AG04450 (cell line): ENCODE measurements around the gene ANTXR1. TPM values are rescaled to one million over a fixed set of nuclear protein-coding genes. Genes with fewer than 3 reads are reported as not detected.

Experiments
- CTCF ChIA-PET: fragments of 300-600, 350-600 bp; formaldehyde crosslinking; extraction: SDS; loops from one replicate; lab custom pipeline; 2022; ENCODE audit warnings: antibody characterized with exemption, inconsistent platforms; lab: Charles Lee
- POLR2A ChIA-PET: fragments of 350-600 bp; formaldehyde crosslinking; extraction: SDS; loops from one replicate; lab custom pipeline; 2021; ENCODE audit warnings: antibody characterized with exemption, inconsistent platforms; lab: Yijun Ruan, JAX
- DNase-seq: peaks from one replicate; pipeline ENCODE4 v3.0.0-alpha.2; 2011; ENCODE audit warnings: low read depth, low spot score
- H3K27ac ChIP-seq: one replicate; pipeline ENCODE4 v1.5.1; 2012; ENCODE audit warnings: low read depth, low read length, control low read depth
- H3K27me3 ChIP-seq: one replicate; pipeline ENCODE4 v1.6.0; 2012; ENCODE audit warnings: low read length; ENCODE audit not compliant: control insufficient read depth, insufficient read depth
- H3K4me3 ChIP-seq: 2 replicates; pipeline ENCODE4 v1.5.1; 2011; ENCODE audit warnings: mild to moderate bottlenecking, low read depth, low read length, control low read depth
- H3K9me3 ChIP-seq: 2 replicates; pipeline ENCODE4 v1.5.1; 2012; ENCODE audit warnings: low read length; ENCODE audit not compliant: control insufficient read depth, insufficient read depth
- polyA plus RNA-seq: library from polyadenylated mRNA; depleted of rRNA; stranded (reverse); fragments of >200 nt; gene quantifications from 2 replicates; pipeline ENCODE4 v1.2.3, GENCODE V29; 2011
- TF ChIP-seq, protein P1 (sequence below): IDR thresholded peaks from 2 replicates; pipeline ENCODE4 v1.5.1; 2011; ENCODE audit warnings: low read depth, low read length, control low read depth, inconsistent platforms

Gene ANTXR1
- polyA plus RNA-seq, 1 experiment, result 113 TPM

DNA sequence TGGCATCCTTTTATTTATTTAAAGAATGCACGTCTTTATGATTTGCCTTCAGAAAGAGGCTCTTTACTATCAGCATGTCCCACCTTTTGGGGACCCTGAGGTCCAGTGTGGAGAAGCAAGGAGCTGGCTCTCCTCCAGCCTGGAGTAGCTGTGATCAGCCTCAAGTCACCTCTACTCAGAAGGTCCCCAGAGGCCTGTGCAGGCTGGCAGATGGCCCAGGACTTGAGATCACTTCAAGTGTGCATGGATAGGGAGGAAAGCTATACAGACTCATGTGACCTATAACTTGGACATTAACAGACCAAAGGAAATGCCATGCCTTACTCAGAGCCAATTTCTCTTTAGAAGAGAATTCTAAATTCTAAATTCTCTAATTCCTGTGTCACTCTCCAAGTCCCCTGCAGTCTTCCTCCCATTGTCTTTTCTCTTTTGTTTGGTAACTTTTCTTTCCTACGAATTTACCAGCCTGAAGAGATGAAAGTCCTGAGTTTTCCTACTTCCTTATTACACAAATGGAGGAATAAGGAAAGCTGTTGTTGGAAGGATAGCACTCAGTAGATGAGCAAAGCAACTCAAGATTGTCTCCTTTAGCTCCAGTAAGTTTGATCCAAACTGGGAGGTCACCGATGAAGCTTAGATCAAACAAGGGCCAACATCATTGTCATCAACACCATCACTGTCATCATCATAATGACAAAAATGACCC, 210.1 kb downstream of the ANTXR1 start:
- CTCF ChIA-PET, result interaction anchor here (2.0 kb wide), 1 partner anchor 83 kb away, joined by 7 read pairs; no protein-coding TSS in a partner anchor
- H3K9me3 ChIP-seq, result no peaks in the 10 kb centered on the region

DNA sequence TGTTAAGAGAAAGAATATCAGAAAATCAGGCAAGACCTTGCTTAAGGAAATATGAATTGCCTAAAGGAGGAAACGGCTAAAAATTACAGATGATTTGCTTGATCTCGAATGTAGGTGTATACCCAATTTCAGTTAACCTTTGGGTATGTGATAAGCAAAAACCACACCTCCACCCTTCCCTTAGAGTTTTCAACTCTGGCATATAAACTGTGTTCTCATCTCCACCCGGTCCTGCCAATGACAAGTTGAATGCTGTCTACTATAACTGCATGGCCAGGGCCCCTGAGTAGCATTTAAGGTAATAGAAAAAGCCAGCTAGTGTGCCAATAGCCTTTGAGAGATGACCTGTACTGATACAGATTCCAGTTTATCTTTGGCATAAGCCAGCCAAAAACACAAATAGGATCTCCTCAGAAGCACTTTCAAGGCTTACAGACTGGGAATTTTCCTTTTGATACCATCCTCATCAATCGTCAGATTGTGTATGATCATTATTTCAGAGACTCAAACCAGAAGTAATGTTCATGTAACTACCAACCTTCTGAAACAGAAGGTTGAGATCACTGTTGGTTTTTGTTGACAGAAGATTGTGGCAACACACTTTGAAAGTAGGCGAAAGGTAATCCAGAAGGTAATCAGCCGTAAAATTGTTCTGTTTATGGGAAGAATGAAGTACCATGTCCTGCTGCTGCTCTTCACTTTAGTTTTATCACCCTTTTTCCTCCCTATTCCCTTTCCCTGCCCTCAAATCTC, 211.0 kb downstream of the ANTXR1 start:
- TF ChIP-seq, protein P1, sequence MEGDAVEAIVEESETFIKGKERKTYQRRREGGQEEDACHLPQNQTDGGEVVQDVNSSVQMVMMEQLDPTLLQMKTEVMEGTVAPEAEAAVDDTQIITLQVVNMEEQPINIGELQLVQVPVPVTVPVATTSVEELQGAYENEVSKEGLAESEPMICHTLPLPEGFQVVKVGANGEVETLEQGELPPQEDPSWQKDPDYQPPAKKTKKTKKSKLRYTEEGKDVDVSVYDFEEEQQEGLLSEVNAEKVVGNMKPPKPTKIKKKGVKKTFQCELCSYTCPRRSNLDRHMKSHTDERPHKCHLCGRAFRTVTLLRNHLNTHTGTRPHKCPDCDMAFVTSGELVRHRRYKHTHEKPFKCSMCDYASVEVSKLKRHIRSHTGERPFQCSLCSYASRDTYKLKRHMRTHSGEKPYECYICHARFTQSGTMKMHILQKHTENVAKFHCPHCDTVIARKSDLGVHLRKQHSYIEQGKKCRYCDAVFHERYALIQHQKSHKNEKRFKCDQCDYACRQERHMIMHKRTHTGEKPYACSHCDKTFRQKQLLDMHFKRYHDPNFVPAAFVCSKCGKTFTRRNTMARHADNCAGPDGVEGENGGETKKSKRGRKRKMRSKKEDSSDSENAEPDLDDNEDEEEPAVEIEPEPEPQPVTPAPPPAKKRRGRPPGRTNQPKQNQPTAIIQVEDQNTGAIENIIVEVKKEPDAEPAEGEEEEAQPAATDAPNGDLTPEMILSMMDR, result no peak

More for the DNA sequence above, 210.1 kb downstream of the ANTXR1 start:
- Histone ChIP-seq H3K27ac (peak overlapping the region; percentile 78), H3K27me3 (no peaks in the 10 kb centered on the region), H3K4me3 (no peak overlapping the region)
- TF ChIP-seq, protein P1, result no peak
- no peak for DNase-seq
- POLR2A ChIA-PET, result no interaction called here

DNA sequence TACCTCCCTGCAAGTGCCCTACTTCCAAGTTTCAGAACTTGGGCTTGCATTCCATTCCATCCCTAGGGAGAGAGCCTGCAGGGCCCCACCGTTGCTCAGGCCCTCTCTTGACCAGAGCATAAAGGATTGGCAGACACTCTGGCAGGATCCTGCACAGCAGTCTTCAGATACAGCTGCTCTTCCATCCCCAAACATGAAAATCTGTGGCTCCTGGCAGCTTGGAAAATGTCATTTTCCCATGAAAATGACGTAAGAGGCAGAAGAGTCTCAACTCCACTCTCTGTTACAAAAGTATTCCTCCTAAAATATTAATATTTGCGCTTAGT, 211.5 kb downstream of the ANTXR1 start:
- POLR2A ChIA-PET, result no interaction called here
- no peak for DNase-seq
- CTCF ChIA-PET, result no interaction called here
- Histone ChIP-seq H3K9me3 (no peaks in the 10 kb centered on the region), H3K27ac (no peak overlapping the region), H3K27me3 (no peaks in the 10 kb centered on the region), H3K4me3 (no peak overlapping the region)
- TF ChIP-seq, protein P1, result no peak

More for the DNA sequence above, 211.0 kb downstream of the ANTXR1 start:
- H3K27me3 ChIP-seq, result no peaks in the 10 kb centered on the region
- CTCF ChIA-PET, result no interaction called here
- H3K27ac ChIP-seq, result no peak overlapping the region
- H3K4me3 ChIP-seq, result no peak overlapping the region
- no peaks in the 10 kb centered on the region for H3K9me3 ChIP-seq
- POLR2A ChIA-PET, result no interaction called here
- no peak for DNase-seq

DNA sequence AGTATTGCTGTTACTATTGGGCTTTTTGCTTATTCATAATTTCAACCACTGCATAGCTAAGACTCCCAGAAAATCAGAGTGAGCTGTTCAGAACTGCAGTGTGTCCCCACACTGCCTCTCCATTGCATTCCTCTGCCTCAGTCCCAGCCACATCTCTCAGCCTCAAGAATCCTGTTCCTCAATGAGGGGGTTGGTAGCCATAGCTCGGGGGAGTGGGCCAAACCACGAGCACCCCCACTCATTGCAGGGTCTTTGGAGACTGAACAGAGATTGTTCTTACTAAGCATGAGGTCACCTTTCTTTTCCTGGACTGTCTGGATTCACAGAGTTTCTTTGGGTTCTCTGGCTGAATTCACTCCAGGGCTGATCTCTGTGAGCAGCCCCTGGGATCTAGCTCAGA, 213.0 kb downstream of the ANTXR1 start:
- no peak overlapping the region for H3K27ac ChIP-seq
- TF ChIP-seq, protein P1, result no peak
- no peak overlapping the region for H3K4me3 ChIP-seq
- POLR2A ChIA-PET, result interaction anchor here (1.4 kb wide), 1 partner anchor 17 kb away, joined by 3 read pairs; no protein-coding TSS in a partner anchor
- no peak for DNase-seq
- no peaks in the 10 kb centered on the region for H3K27me3 ChIP-seq
- H3K9me3 ChIP-seq, result no peaks in the 10 kb centered on the region
- CTCF ChIA-PET, result no interaction called here

DNA sequence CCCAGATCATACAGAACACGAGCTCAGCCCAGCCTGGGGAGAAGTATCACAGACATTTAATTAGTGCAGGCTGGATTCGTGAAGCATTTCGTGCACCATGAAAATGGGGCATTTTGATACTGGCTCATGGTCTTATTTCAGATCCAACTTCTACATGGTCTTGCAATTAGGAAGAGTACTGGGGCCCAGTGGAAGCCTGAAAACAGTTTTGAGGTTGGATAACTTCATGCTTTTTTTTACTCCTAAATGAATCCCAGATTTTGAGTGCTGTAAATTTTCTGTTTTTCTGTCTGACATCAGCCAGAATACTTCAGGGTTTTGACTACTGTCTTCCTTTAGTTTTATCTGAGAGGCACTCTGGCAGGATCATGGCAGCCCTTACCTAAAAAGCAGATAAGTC, 213.9 kb downstream of the ANTXR1 start:
- H3K4me3 ChIP-seq, result no peak overlapping the region
- TF ChIP-seq, protein P1, result no peak
- no peak overlapping the region for H3K27ac ChIP-seq
- ChIA-PET CTCF (no interaction called here), POLR2A (interaction anchor here (0.6 kb wide), 1 partner anchor 9 kb away, joined by 6 read pairs; no protein-coding TSS in a partner anchor)
- no peaks in the 10 kb centered on the region for H3K27me3 ChIP-seq
- DNase-seq, result no peak
- no peaks in the 10 kb centered on the region for H3K9me3 ChIP-seq
